ENCODE results near the gene DEAF1. TPM values are rescaled to one million over a fixed set of nuclear protein-coding genes. Genes with fewer than 3 reads are reported as not detected.
A peak's percentile ranks its signal among the peaks of the same experiment; 100 is the strongest.

The DEAF1 gene
- total RNA-seq, 2 donors from 2014 or later: 15.5 to 26.6 TPM

- no peak for TF ChIP-seq CTCF (IDR thresholded peaks at IDR 0.05)
- Histone ChIP-seq H3K4me3 (peak overlapping the region in 1 of 2 donors; percentile 38), H3K27me3 (peaks cover 4 to 13% of the 10 kb centered on the region in 2 donors), H3K36me3 (no peaks in the 10 kb centered on the region), H3K27ac (peak overlapping the region; percentile 3 to 71), H3K9me3 (no peaks in the 10 kb centered on the region), H3K4me1 (peaks cover 0 to 40% of the 10 kb centered on the region in 2 donors)
- no peak for DNase-seq (ENCODE audit: low spot score)
Measured at GRCh38 chr11:726278-727220, 31.5 kb upstream of the DEAF1 start.

- DNase-seq (ENCODE audit: low spot score): no peak
- Histone ChIP-seq H3K27ac (peak overlapping the region in 1 of 2 donors; percentile 3), H3K4me1 (peaks cover 0 to 47% of the 10 kb centered on the region in 2 donors), H3K4me3 (peak overlapping the region in 1 of 2 donors; percentile 38), H3K9me3 (no peaks in the 10 kb centered on the region), H3K27me3 (peaks cover 4 to 20% of the 10 kb centered on the region in 2 donors), H3K36me3 (no peaks in the 10 kb centered on the region)
- TF ChIP-seq CTCF (IDR thresholded peaks at IDR 0.05): no peak
Measured at GRCh38 chr11:725624-726202, 30.7 kb upstream of the DEAF1 start.

GRCh38 chr11:724778-725386 is 29.9 kb upstream of the DEAF1 start:
- no peak overlapping the region for H3K4me3 ChIP-seq
- no peaks in the 10 kb centered on the region for H3K36me3 ChIP-seq
- H3K27me3 ChIP-seq: peaks cover 4 to 20% of the 10 kb centered on the region in 2 donors
- DNase-seq (ENCODE audit: low spot score): no peak
- no peaks in the 10 kb centered on the region for H3K9me3 ChIP-seq
- peaks cover 0 to 52% of the 10 kb centered on the region in 2 donors for H3K4me1 ChIP-seq
- no peak overlapping the region for H3K27ac ChIP-seq
- no peak for TF ChIP-seq CTCF (IDR thresholded peaks at IDR 0.05)

GRCh38 chr11:724049-724777 is 29.2 kb upstream of the DEAF1 start:
- Histone ChIP-seq H3K27me3 (peaks cover 4 to 20% of the 10 kb centered on the region in 2 donors), H3K4me1 (peaks cover 0 to 52% of the 10 kb centered on the region in 2 donors)
- no peak for DNase-seq (ENCODE audit: low spot score)

More at GRCh38 chr11:724049-724777, 29.2 kb upstream of the DEAF1 start:
- no peaks in the 10 kb centered on the region for H3K36me3 ChIP-seq
- H3K9me3 ChIP-seq: no peaks in the 10 kb centered on the region
- no peak for TF ChIP-seq CTCF (IDR thresholded peaks at IDR 0.05)
- H3K27ac ChIP-seq: no peak overlapping the region
- H3K4me3 ChIP-seq: no peak overlapping the region
